A673 (cell line): ENCODE data around the gene DCHS1.

ENCODE experiments used
- EZH2 ChIP-seq: fragments of 200-600 bp; sonication (generic); IDR thresholded peaks from 2 replicates; pipeline ENCODE4 v1.6.1; 2017; ENCODE audit warnings: borderline replicate concordance, low read depth, mild to moderate bottlenecking, mixed read lengths, antibody characterized with exemption, low read length; ENCODE audit not compliant: poor library complexity, severe bottlenecking
- TF ChIP-seq, protein P1 (sequence below): fragments of 300-800, 200-600 bp; sonication (generic); conservative IDR thresholded peaks from 2 replicates; pipeline ENCODE4 v1.5.1; 2017; ENCODE audit warnings: low read depth, mild to moderate bottlenecking, antibody characterized with exemption, low read length, moderate library complexity, mixed read lengths

DNA sequence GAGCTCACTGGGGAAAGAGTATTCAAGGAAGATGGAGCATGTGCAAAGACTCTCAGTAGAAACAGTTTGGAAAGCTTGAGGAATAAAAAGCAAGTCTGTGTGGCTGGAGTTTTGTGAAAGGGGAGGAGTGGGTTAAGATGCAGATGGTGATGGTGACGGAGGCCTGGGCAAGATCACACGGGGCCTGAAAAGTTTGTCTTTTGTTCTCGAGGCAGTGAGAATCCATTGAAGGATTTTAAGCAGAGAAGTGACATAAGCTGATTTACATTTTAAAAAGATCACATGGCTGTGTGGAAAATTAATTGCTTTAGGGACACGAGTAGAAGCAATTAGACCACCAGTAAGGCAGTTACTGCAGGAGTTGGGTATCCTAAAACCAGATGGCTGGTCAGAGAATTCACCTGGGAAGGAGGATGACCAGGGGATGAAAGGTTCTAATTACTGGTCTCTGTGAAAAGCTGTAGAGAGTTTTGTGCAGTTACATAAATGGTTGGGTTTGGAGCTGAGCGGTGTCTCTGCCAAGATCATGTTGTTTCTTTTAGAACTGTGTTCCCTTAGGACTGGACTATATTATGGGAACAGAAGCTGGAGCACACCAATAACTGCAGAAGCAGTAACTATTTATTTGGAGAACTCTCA is 59.3 kb downstream of the DCHS1 start:
- TF ChIP-seq, protein P1, sequence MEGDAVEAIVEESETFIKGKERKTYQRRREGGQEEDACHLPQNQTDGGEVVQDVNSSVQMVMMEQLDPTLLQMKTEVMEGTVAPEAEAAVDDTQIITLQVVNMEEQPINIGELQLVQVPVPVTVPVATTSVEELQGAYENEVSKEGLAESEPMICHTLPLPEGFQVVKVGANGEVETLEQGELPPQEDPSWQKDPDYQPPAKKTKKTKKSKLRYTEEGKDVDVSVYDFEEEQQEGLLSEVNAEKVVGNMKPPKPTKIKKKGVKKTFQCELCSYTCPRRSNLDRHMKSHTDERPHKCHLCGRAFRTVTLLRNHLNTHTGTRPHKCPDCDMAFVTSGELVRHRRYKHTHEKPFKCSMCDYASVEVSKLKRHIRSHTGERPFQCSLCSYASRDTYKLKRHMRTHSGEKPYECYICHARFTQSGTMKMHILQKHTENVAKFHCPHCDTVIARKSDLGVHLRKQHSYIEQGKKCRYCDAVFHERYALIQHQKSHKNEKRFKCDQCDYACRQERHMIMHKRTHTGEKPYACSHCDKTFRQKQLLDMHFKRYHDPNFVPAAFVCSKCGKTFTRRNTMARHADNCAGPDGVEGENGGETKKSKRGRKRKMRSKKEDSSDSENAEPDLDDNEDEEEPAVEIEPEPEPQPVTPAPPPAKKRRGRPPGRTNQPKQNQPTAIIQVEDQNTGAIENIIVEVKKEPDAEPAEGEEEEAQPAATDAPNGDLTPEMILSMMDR = no peak
- no peak for TF ChIP-seq EZH2
